H7 (cell line): ENCODE measurements around the gene TTLL10. TPM values are rescaled to one million over a fixed set of nuclear protein-coding genes. Genes with fewer than 3 reads are reported as not detected.

ENCODE experiments used
- DNase-seq: peaks from one replicate; pipeline ENCODE4 v3.0.0; 2012
- H3K27me3 ChIP-seq: 2 replicates; pipeline ENCODE4 v1.6.0; 2011; ENCODE audit warnings: mild to moderate bottlenecking, low read length; ENCODE audit not compliant: control insufficient read depth, insufficient read depth
- H3K36me3 ChIP-seq: replicated peaks from 2 replicates; pipeline ENCODE4 v1.5.1; 2011; ENCODE audit warnings: low read length; ENCODE audit not compliant: control insufficient read depth, insufficient read depth
- H3K4me3 ChIP-seq: 2 replicates; pipeline ENCODE4 v1.5.1; 2011; ENCODE audit warnings: low read depth, mild to moderate bottlenecking, control low read depth, low read length, moderate library complexity; ENCODE audit not compliant: insufficient read depth
- total RNA-seq: library from RNA; depleted of rRNA; stranded (reverse); fragments of >200 nt; shearing (Covaris generic); gene quantifications from 2 replicates; pipeline ENCODE4 v1.2.3, GENCODE V29; 2014

Gene TTLL10
- total RNA-seq, 1 experiment from 2014 or later = not detected

GRCh38 chr1:1196431-1197187 is 22.9 kb downstream of the TTLL10 start:
- Histone ChIP-seq H3K27me3 (peaks cover 2% of the 10 kb centered on the region; the same call in 1 of the 2 replicates), H3K4me3 (no peak overlapping the region), H3K36me3 (no peaks in the 10 kb centered on the region)
- DNase-seq = peak; percentile 62

GRCh38 chr1:1197188-1197500 is 23.5 kb downstream of the TTLL10 start:
- no peak for DNase-seq
- H3K27me3 ChIP-seq = peaks cover 2% of the 10 kb centered on the region; the same call in 1 of the 2 replicates
- H3K4me3 ChIP-seq = no peak overlapping the region
- H3K36me3 ChIP-seq = no peaks in the 10 kb centered on the region

DNA sequence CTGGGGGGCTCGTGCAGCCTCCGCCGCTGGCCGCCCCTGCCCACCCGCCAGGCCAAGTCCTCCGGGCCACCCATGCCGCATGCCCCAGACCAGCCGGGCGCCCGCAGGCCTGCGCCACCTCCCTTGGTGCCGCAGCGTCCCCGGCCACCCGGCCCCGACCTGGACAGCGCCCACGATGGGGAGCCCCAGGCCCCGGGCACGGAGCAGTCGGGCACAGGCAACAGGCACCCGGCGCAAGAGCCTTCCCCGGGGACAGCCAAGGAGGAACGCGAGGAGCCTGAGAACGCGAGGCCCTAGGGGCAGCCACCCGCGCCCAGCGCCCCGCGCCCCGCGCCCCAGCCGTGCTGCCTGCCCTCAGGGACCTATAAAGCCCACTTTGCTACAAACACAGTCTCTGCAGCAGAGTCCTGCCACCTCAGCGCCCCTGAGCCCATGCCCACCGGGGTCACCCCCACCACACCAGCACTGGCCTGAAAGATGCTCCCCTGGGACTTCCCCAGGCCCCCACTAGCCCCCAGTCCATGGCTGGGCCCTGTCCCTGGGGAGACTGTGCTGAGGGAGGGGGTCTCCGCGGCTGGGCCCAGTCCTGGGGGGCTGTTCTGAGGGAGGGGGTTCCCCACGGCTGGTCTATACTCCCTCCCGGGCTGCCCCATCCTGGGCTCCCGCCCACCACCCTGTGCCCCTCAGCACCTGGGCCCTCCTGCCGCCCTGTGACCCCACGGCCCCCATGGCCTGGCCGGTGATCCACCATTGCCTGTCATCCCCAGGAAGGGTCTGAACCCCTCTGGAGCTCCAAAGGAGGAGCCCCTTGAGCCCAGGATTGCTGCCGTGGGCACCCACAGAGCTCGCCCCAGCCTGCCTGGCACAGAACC is 24.1 kb downstream of the TTLL10 start:
- Histone ChIP-seq H3K4me3 (no peak overlapping the region), H3K36me3 (no peaks in the 10 kb centered on the region), H3K27me3 (peaks cover 2% of the 10 kb centered on the region; the same call in 1 of the 2 replicates)
- DNase-seq = peak; percentile 63

DNA sequence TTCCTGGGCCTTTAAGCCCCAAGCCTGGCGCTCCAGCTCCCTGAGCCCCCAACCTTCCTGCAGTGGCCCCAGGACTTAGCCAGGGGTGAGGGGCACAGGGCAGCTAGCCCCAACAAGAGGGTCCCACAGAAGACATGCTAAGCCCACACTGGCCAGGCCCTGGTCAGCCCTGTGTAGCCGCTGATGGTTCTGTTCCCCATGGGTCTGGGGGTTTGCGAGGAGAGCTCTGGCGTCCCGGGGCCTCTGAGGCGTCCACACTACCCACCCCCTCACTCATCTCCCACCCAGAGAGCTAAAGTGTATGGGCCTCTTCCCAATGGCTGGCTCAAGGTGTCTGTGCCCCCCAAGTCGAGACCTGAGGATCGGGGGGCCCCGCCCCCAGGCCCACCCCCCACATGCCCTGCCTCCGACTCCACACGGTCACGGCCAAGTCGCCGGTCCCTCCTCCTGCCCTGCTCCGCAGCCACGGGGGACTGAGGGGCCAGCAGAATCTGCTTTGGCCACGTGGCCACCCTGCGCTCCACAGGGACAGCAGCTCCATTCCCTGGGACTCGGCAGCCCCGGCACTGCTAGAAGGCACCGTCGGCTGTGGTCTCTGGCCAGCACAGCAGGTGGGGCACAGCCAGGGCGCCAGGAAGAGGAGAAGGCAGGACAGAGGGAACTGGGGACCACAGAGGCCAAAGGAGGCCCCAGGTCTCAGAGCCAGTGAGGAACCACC is 24.9 kb downstream of the TTLL10 start:
- DNase-seq = peak; percentile 62
- no peak overlapping the region for H3K4me3 ChIP-seq
- no peaks in the 10 kb centered on the region for H3K36me3 ChIP-seq
- H3K27me3 ChIP-seq = peaks cover 2% of the 10 kb centered on the region; the same call in 1 of the 2 replicates

GRCh38 chr1:1199141-1199960 is 25.7 kb downstream of the TTLL10 start:
- H3K4me3 ChIP-seq = no peak overlapping the region
- peak; percentile 71 for DNase-seq
- H3K27me3 ChIP-seq = peaks cover 2% of the 10 kb centered on the region; the same call in 1 of the 2 replicates
- no peaks in the 10 kb centered on the region for H3K36me3 ChIP-seq

GRCh38 chr1:1199961-1200875 is 26.5 kb downstream of the TTLL10 start:
- Histone ChIP-seq H3K4me3 (no peak overlapping the region; the same call in 1 of the 2 replicates), H3K36me3 (no peaks in the 10 kb centered on the region), H3K27me3 (peaks cover 2% of the 10 kb centered on the region)
- peak; percentile 84 for DNase-seq

- H3K27me3 ChIP-seq = peaks cover 2% of the 10 kb centered on the region
- H3K36me3 ChIP-seq = no peaks in the 10 kb centered on the region
- DNase-seq = peak; percentile 97
- H3K4me3 ChIP-seq = peak overlapping the region; percentile 56
These were observed 27.5 kb downstream of the TTLL10 start for GRCh38 chr1:1200876-1201810.

GRCh38 chr1:1202831-1203560 is 29.3 kb downstream of the TTLL10 start:
- DNase-seq = peak; percentile 82
- Histone ChIP-seq H3K36me3 (no peaks in the 10 kb centered on the region), H3K27me3 (peaks cover 5% of the 10 kb centered on the region), H3K4me3 (no peak overlapping the region)

DNA sequence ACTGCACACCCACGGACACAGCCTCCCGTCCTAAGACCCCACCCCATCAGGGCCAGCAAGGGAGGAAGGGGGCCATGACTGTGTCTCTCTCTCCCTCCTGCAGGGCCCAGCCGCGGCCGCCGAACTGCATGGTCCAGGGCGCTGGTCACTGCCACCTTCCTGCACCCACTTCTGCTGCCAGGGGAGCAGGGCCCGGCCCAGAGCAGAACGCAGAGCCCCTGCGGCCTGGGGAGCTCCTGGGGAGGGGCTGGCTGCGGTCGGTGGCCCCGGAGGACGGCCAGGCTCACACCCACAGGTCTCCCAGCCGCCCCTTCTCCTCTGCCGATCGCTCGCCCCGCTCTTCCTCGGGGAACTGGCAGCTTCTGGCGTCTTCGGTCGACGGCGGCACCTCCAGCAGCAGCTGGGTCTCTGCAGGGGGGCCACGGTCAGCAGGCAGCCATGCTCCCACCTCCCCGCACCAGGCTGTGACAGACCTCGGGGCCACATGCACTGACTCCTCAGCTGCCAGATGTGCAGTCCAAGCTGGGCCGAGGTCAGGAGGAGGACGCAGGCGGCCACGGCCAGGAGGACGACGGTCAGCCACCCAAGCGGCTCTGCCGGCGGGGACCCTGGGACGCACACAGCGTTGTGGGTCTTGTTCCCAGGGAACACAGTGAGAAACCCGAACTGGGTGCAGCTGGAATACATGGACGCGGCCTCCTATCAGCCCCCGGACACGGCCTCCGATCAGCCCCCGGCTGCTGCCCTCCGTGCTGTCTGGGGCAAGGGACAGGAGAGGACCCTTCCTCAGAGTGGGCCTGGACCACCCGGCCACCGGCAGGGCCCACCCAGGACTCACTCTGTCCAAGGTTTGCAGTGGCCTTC is 30.1 kb downstream of the TTLL10 start:
- H3K4me3 ChIP-seq = no peak overlapping the region
- DNase-seq = peak; percentile 74
- H3K36me3 ChIP-seq = no peaks in the 10 kb centered on the region
- H3K27me3 ChIP-seq = peaks cover 5% of the 10 kb centered on the region

GRCh38 chr1:1204425-1204920 is 30.8 kb downstream of the TTLL10 start:
- DNase-seq = peak; percentile 57
- Histone ChIP-seq H3K4me3 (no peak overlapping the region), H3K27me3 (peaks cover 5% of the 10 kb centered on the region)

More at GRCh38 chr1:1204425-1204920, 30.8 kb downstream of the TTLL10 start:
- no peaks in the 10 kb centered on the region for H3K36me3 ChIP-seq
